Measurements from ENCODE around the gene KCTD7.
A peak's percentile ranks its signal among the peaks of the same experiment; 100 is the strongest.
"Not testable (repeated sequence)": the region's sequence is repeated elsewhere in the genome, so short reads cannot be mapped to it uniquely, and the experiment has no call there.

Gene KCTD7

GRCh38 chr7:66655113-66655806 is 26.6 kb downstream of the KCTD7 start:
- DNase-seq, result not testable (repeated sequence)

- not testable (repeated sequence) for DNase-seq
Observed at GRCh38 chr7:66655826-66656485, 27.3 kb downstream of the KCTD7 start.

GRCh38 chr7:66657798-66658197 is 29.1 kb downstream of the KCTD7 start:
- DNase-seq, result no peak

GRCh38 chr7:66662646-66663264 is 34.1 kb downstream of the KCTD7 start:
- DNase-seq, result no peak

GRCh38 chr7:66664590-66665293 is 36.1 kb downstream of the KCTD7 start:
- DNase-seq, result no peak

- no peak for DNase-seq
Observed at GRCh38 chr7:66666313-66666952, 37.8 kb downstream of the KCTD7 start.

- no peak for DNase-seq
Observed at GRCh38 chr7:66667023-66667728, 38.5 kb downstream of the KCTD7 start.

GRCh38 chr7:66668112-66668511 is 39.4 kb downstream of the KCTD7 start:
- no peak for DNase-seq

GRCh38 chr7:66668677-66669076 is 40.0 kb downstream of the KCTD7 start:
- no peak for DNase-seq

GRCh38 chr7:66669088-66669487 is 40.4 kb downstream of the KCTD7 start:
- no peak for DNase-seq

- DNase-seq, result no peak
Observed at GRCh38 chr7:66669496-66669895, 40.8 kb downstream of the KCTD7 start.

GRCh38 chr7:66671034-66671433 is 42.4 kb downstream of the KCTD7 start:
- no peak for DNase-seq

- DNase-seq, result not testable (repeated sequence)
Observed at GRCh38 chr7:66671486-66671885, 42.8 kb downstream of the KCTD7 start.

GRCh38 chr7:66672432-66673123 is 43.9 kb downstream of the KCTD7 start:
- DNase-seq, result not testable (repeated sequence)

- not testable (repeated sequence) for DNase-seq
Observed at GRCh38 chr7:66673124-66673640, 44.5 kb downstream of the KCTD7 start.

GRCh38 chr7:66679633-66680244 is 51.1 kb downstream of the KCTD7 start:
- DNase-seq, result no peak

- DNase-seq, result peak; percentile 94
Observed at GRCh38 chr7:66681491-66682349, 53.0 kb downstream of the KCTD7 start.

GRCh38 chr7:66682350-66683093 is 53.8 kb downstream of the KCTD7 start:
- no peak for DNase-seq

- DNase-seq, result not testable (repeated sequence)
Observed at GRCh38 chr7:66683094-66683769, 54.6 kb downstream of the KCTD7 start.

Measured in NCI-H774 (cell line).